Right cardiac atrium (tissue), 5 donors: ENCODE measurements around the gene HNRNPAB. TPM values are rescaled to one million over a fixed set of nuclear protein-coding genes. Genes with fewer than 3 reads are reported as not detected.

Experiments
- ATAC-seq, 2 donors: fragments of 200-7000 bp; cut with Tn5 transposase; one replicate each; pipeline versions ENCODE4 v1.8.0 to v1.9.1; 2020; ENCODE audit warnings: moderate library complexity in 2 of 2, mild to moderate bottlenecking in 1 of 2
- DNase-seq, 3 donors: peaks; one replicate each; pipeline ENCODE4 v3.0.0-alpha.2; 2020
- H3K27ac ChIP-seq: one replicate; pipeline ENCODE4 v1.5.1; 2013; ENCODE audit warnings: mild to moderate bottlenecking, low read length, control low read depth, moderate library complexity
- H3K27me3 ChIP-seq: one replicate; pipeline ENCODE4 v1.6.1; 2013; ENCODE audit not compliant: control insufficient read depth, insufficient read depth
- H3K4me1 ChIP-seq: one replicate; pipeline ENCODE4 v1.6.1; 2013; ENCODE audit warnings: low read length; ENCODE audit not compliant: control insufficient read depth, insufficient read depth
- H3K4me3 ChIP-seq: one replicate; pipeline ENCODE4 v1.5.1; 2013; ENCODE audit warnings: low read length, control low read depth
- H3K9me3 ChIP-seq: one replicate; pipeline ENCODE4 v1.6.1; 2013; ENCODE audit warnings: low read length; ENCODE audit not compliant: control insufficient read depth
- WGBS: extraction: QIAGEN DNeasy Blood & Tissue Kit; methylation state at CpG from one replicate; pipeline ENCODE4 v1.1.7; 2013; 5-methylcytosine and 5-hydroxymethylcytosine counted together
- intact Hi-C, 4 donors: fragments of 100-400 bp; cut with DNase I; formaldehyde crosslinking; loops; one replicate each; pipeline versions ENCODE4 v1.11.0 to v1.14.0; 2022 to 2023
- polyA plus RNA-seq: library from polyadenylated mRNA; stranded (reverse); fragments of 200-250 nt; gene quantifications from one replicate; pipeline ENCODE4 v1.2.3, GENCODE V29; 2013
- total RNA-seq, 4 donors: library from RNA; stranded (reverse); fragmentation: NEBNext Ultra II Directional; extraction: Animal tissue kit (Norgen Biotek cat#: 25700); gene quantifications; one replicate each; pipeline ENCODE4 v1.2.1, GENCODE V29; 2021
- donor health status: healthy with polysubstance abuse.
- donor health status: DM: no; HTN: yes; CAD: no.
- donor health status: DM: no; HTN: no; CAD: no.
- donor health status: DM: no; HTN: yes; CAD: no; lungs with severe emphysema.
- donor health status: DM: yes; HTN: yes; CAD: no.

Gene HNRNPAB
- total and polyA plus RNA-seq, 5 donors, result 75.3 to 125 (median 88.2) TPM

DNA sequence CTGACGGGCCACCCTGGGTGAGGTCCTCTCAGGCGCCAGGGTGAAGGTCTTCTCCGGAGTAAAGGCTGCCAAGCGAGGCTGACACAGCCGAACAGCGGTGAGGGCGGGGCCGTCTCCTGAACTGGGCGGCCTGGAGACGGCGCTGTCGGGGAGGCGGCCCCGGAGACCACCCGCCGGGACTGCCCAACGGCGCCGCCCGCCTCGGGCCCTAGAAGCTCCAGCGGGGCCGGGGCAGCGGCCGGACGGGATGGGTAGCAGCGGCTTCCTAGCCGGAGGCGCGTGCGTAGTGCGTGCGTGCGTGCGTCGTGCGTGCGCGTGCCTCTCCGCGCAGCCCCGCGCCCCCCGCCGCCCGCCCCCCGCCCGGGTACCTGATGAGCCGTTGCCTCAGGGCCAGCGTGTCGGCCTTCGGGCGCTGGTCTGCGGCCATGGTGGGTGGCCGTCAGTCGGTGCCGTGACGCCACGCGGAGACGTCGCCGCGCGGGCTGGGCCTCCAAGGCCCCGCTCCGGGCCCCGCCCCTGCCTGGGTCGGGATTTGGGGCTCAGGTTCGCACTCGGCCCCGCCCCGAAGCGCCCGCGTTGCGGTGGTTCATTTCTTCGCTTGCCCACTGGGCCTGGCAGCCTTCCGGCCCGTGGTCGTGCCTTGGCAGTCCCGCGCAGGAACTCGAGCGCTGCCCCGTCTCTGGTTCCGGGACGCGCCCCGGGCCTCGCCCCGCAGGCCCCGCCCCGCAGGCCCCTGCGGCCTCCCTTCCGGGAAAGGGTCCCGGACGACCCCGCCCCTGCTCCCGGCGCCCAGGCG is 28.0 kb downstream of the HNRNPAB start, which contains the start of gene PHYKPL:
PHYKPL (minus strand) TSS at position 679 of the 796 bp plus-strand sequence; CDS start at position 427, 252 bp downstream.
- Histone ChIP-seq H3K27me3 (no peaks in the 10 kb centered on the region), H3K4me1 (peaks cover 8% of the 10 kb centered on the region), H3K9me3 (no peaks in the 10 kb centered on the region), H3K4me3 (peak within 1 kb of the TSS; percentile 70), H3K27ac (peak within 1 kb of the TSS; percentile 76)
- DNase-seq, result peak; percentile 86 to 93 (median 92)
- intact Hi-C loops, result no loop called here
- WGBS, result under 1% methylated on average over 102 of the region's 102 CpGs
- peak; percentile 80 to 81 for ATAC-seq

- Histone ChIP-seq H3K4me1 (peaks cover 14% of the 10 kb centered on the region), H3K27me3 (no peaks in the 10 kb centered on the region), H3K9me3 (no peaks in the 10 kb centered on the region), H3K4me3 (peak overlapping the region; percentile 70), H3K27ac (peak overlapping the region; percentile 76)
- ATAC-seq (no peak), DNase-seq (no peak)
- intact Hi-C loops, result no loop called here
- 65% methylated on average over 11 of the region's 11 CpGs for WGBS
These were observed 28.6 kb downstream of the HNRNPAB start for GRCh38 chr5:178232920-178233429.

DNA sequence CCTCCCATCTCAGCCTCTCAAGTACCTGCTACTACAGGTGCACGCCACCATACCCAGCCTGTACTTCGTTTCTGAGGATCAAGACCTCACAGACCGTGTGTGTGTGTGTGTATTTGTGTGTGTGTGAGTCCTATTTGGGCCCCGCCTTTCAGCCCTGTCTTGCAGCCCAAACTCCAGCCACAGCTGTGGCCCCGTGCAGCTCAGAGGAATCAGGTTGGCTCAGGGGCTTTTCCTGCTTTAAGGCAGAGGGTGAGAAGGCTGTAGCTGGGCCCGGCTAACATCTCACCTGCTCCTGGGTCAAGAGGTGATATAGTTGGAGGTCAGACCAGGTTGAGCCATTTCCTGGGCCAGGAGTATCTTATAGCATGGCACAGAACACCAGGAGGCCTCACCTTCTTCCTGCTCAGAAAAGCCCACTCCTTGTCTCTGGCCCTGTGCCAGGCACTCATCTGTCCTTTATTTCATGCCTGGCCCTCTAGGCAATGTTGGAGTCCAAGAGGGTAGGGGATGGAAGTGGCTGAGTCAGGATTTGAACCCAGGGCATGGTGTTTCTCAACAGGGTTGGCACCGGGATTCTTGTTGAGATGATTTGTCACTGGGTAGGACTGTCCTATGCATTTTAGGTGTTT is 29.9 kb downstream of the HNRNPAB start:
- WGBS, result 89% methylated on average over 7 of the region's 7 CpGs
- DNase-seq, result peak in 1 of 3 donors; percentile 22
- Histone ChIP-seq H3K27ac (no peak overlapping the region), H3K9me3 (no peaks in the 10 kb centered on the region), H3K4me3 (no peak overlapping the region), H3K4me1 (peaks cover 17% of the 10 kb centered on the region), H3K27me3 (no peaks in the 10 kb centered on the region)
- no peak for ATAC-seq
- intact Hi-C loops, result no loop called here

GRCh38 chr5:178234750-178235587 is 30.6 kb downstream of the HNRNPAB start:
- peak; percentile 76 to 93 (median 86) for DNase-seq
- Histone ChIP-seq H3K4me1 (peaks cover 18% of the 10 kb centered on the region), H3K4me3 (no peak overlapping the region), H3K27me3 (no peaks in the 10 kb centered on the region), H3K9me3 (no peaks in the 10 kb centered on the region), H3K27ac (no peak overlapping the region)
- intact Hi-C loops, result no loop called here
- no peak for ATAC-seq
- 24% methylated on average over 12 of the region's 12 CpGs for WGBS

DNA sequence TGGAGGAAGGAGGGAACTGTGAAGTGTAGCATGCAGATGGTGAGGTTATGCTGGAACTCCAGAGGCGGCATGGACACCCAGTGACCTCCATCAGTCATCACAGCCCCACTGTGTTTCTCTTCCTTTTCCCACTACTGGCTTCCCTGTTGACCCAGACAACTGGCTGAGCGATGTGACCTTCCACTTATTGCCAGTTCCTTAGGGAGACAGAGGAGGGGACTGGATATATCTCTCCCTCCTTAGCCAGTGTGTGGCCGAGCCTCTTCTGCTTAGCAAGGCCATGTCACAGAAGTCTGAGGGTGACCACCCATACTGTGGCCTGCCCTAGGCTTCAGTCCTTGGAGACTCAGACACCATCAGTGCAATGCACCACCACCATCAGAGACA is 31.2 kb downstream of the HNRNPAB start:
- Histone ChIP-seq H3K27ac (no peak overlapping the region), H3K4me3 (no peak overlapping the region), H3K27me3 (no peaks in the 10 kb centered on the region), H3K9me3 (no peaks in the 10 kb centered on the region), H3K4me1 (peaks cover 18% of the 10 kb centered on the region)
- intact Hi-C loops, result no loop called here
- DNase-seq, result no peak
- no peak for ATAC-seq
- 88% methylated on average over 3 of the region's 3 CpGs for WGBS

DNA sequence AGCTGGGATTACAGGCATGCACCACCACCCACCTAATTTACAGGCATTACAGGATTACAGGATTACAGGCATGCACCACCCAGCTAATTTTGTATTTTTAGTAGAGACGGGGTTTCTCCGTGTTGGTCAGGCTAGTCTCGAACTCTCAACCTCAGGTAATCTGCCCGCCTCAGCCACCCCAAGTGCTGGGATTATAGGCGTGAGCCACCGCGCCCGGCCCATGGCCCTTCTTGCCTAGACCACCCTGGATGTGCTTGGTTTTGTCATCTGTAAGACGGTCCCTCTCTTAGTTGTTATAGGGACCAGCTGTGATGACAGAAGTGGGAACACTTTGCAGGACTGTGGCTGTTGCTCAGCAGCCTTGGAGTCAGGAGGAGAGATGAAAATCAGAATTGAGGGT is 31.8 kb downstream of the HNRNPAB start:
- H3K27ac ChIP-seq, result peak overlapping the region; percentile 31

DNA sequence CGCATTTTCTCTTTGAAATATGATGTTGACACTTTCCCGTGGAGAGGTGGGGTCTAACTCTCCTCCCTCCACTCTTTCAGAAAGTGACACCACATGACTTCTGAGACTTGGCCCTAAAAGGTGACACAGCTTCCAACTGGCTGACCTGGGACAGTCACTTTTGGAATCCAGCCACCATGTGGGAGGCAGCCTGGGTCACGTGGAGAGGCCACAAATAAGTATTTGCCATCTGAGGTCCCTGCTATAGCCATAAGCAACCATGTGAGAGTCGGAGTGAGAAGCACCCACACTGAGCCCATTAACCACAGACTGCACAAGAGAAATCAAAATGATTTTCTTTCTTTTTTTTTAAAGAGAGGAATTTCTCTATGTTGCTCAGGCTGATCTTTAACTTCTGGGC is 32.3 kb downstream of the HNRNPAB start:
- Histone ChIP-seq H3K4me3 (no peak overlapping the region), H3K4me1 (peaks cover 10% of the 10 kb centered on the region), H3K9me3 (no peaks in the 10 kb centered on the region), H3K27me3 (no peaks in the 10 kb centered on the region), H3K27ac (peak overlapping the region; percentile 31)
- WGBS, result 27% methylated on average over 4 of the region's 4 CpGs
- ATAC-seq (no peak), DNase-seq (peak in 2 of 3 donors; percentile 23 to 72)
- intact Hi-C loops, result no loop called here

More for the DNA sequence above, 31.8 kb downstream of the HNRNPAB start:
- H3K4me1 ChIP-seq, result peaks cover 14% of the 10 kb centered on the region
- 90% methylated on average over 9 of the region's 9 CpGs for WGBS
- intact Hi-C loops, result no loop called here
- H3K27me3 ChIP-seq, result no peaks in the 10 kb centered on the region
- H3K4me3 ChIP-seq, result no peak overlapping the region
- ATAC-seq (no peak), DNase-seq (peak in 1 of 3 donors; percentile 11)
- H3K9me3 ChIP-seq, result no peaks in the 10 kb centered on the region

- H3K27ac ChIP-seq, result no peak overlapping the region
- 61% methylated on average over 13 of the region's 13 CpGs for WGBS
- H3K4me1 ChIP-seq, result peaks cover 10% of the 10 kb centered on the region
- H3K4me3 ChIP-seq, result no peak overlapping the region
- ATAC-seq (no peak), DNase-seq (peak in 2 of 3 donors; percentile 38 to 64)
- no peaks in the 10 kb centered on the region for H3K27me3 ChIP-seq
- intact Hi-C loops, result no loop called here
- H3K9me3 ChIP-seq, result no peaks in the 10 kb centered on the region
These were observed 33.3 kb downstream of the HNRNPAB start for GRCh38 chr5:178237431-178238312.

GRCh38 chr5:178238313-178238635 is 33.9 kb downstream of the HNRNPAB start:
- ATAC-seq (no peak), DNase-seq (no peak)
- no peaks in the 10 kb centered on the region for H3K27me3 ChIP-seq
- intact Hi-C loops, result no loop called here
- no peak overlapping the region for H3K27ac ChIP-seq
- H3K9me3 ChIP-seq, result no peaks in the 10 kb centered on the region
- peaks cover 10% of the 10 kb centered on the region for H3K4me1 ChIP-seq
- no peak overlapping the region for H3K4me3 ChIP-seq
- 96% methylated on average over 6 of the region's 6 CpGs for WGBS
